NCI-H345 treated with DMSO at 0.1 percent for 48 hours (cell line): ENCODE measurements around the gene CCT4.
"Not testable (repeated sequence)": the region's sequence is repeated elsewhere in the genome, so short reads cannot be mapped to it uniquely, and the experiment has no call there.

Experiments used
- DNase-seq: peaks from one replicate; lab custom pipeline; 2025; ENCODE audit not compliant: unreplicated experiment; lab: John Stamatoyannopoulos, UW

Gene CCT4

GRCh38 chr2:61879351-61879750 is 9.1 kb downstream of the CCT4 start:
- DNase-seq: not testable (repeated sequence)

GRCh38 chr2:61878761-61879160 is 9.7 kb downstream of the CCT4 start:
- DNase-seq: no peak

- DNase-seq: no peak
Observed at GRCh38 chr2:61877571-61878245, 10.7 kb downstream of the CCT4 start.

- no peak for DNase-seq
Observed at GRCh38 chr2:61876400-61876799, 12.1 kb downstream of the CCT4 start.

GRCh38 chr2:61866482-61867089 is 21.9 kb downstream of the CCT4 start:
- DNase-seq: not testable (repeated sequence)

GRCh38 chr2:61862085-61862484 is 26.4 kb downstream of the CCT4 start:
- no peak for DNase-seq

- no peak for DNase-seq
Observed at GRCh38 chr2:61857224-61857623, 31.2 kb downstream of the CCT4 start.

GRCh38 chr2:61855318-61855613 is 33.2 kb downstream of the CCT4 start:
- DNase-seq: no peak

- DNase-seq: peak; percentile 98
Observed at GRCh38 chr2:61854564-61855317, 33.7 kb downstream of the CCT4 start.

- DNase-seq: peak; percentile 77
Observed at GRCh38 chr2:61853847-61854563, 34.5 kb downstream of the CCT4 start, which contains the start of gene FAM161A. TSS of gene FAM161A (minus strand) at chr2:61854060. CDS start at chr2:61854041, 19 bp downstream.

- peak; percentile 41 for DNase-seq
Observed at GRCh38 chr2:61853086-61853846, 35.2 kb downstream of the CCT4 start.

GRCh38 chr2:61851270-61851669 is 37.2 kb downstream of the CCT4 start:
- DNase-seq: not testable (repeated sequence)

GRCh38 chr2:61845320-61845719 is 43.1 kb downstream of the CCT4 start:
- DNase-seq: no peak

GRCh38 chr2:61841286-61841685 is 47.2 kb downstream of the CCT4 start:
- DNase-seq: no peak

GRCh38 chr2:61834893-61835292 is 53.6 kb downstream of the CCT4 start:
- DNase-seq: no peak

GRCh38 chr2:61833971-61834370 is 54.5 kb downstream of the CCT4 start:
- DNase-seq: no peak

- no peak for DNase-seq
Observed at GRCh38 chr2:61832183-61832841, 56.1 kb downstream of the CCT4 start.

GRCh38 chr2:61822255-61822654 is 66.2 kb downstream of the CCT4 start:
- DNase-seq: no peak
